ENCODE measurements around the gene CCDC196. TPM values are rescaled to one million over a fixed set of nuclear protein-coding genes. Genes with fewer than 3 reads are reported as not detected.

CCDC196 gene
- total RNA-seq, 1 donor from 2014 or later: not detected

DNA sequence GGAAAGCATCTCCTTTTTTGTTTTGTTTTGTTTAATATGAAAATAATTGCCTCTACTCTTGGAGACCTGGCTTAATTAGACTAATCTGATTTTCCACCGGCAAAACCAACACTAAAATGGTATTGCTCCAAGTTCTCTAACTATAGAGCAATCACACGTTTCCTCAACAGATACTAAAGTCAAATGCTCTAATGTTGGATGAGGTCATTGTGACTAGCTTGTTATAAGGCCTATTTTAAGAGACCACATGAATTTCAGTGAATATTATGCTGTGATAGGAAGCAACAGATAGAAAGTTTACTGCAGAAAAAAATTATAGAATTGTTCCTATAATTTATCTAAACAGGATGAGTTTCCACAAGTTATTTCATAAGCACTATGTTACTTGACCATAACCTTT lies 3.3 kb upstream of the CCDC196 start:
- Histone ChIP-seq H3K4me1 (no peaks in the 10 kb centered on the region), H3K36me3 (no peaks in the 10 kb centered on the region), H3K27me3 (no peaks in the 10 kb centered on the region), H3K9me3 (no peaks in the 10 kb centered on the region), H3K27ac (no peak overlapping the region), H3K4me3 (no peak overlapping the region)
- TF ChIP-seq, protein P1, sequence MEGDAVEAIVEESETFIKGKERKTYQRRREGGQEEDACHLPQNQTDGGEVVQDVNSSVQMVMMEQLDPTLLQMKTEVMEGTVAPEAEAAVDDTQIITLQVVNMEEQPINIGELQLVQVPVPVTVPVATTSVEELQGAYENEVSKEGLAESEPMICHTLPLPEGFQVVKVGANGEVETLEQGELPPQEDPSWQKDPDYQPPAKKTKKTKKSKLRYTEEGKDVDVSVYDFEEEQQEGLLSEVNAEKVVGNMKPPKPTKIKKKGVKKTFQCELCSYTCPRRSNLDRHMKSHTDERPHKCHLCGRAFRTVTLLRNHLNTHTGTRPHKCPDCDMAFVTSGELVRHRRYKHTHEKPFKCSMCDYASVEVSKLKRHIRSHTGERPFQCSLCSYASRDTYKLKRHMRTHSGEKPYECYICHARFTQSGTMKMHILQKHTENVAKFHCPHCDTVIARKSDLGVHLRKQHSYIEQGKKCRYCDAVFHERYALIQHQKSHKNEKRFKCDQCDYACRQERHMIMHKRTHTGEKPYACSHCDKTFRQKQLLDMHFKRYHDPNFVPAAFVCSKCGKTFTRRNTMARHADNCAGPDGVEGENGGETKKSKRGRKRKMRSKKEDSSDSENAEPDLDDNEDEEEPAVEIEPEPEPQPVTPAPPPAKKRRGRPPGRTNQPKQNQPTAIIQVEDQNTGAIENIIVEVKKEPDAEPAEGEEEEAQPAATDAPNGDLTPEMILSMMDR (IDR thresholded peaks at IDR 0.05): no peak
- TF ChIP-seq POLR2AphosphoS5 (IDR thresholded peaks at IDR 0.05; ENCODE audit: insufficient read depth in 1 of 2, low read depth in 1 of 2) (no peak), POLR2A (IDR thresholded peaks at IDR 0.05) (no peak)
- intact Hi-C loops (cut with DNase I): no loop called here
- DNase-seq (ENCODE audit: extremely low spot score in 2 of 2): no peak

DNA sequence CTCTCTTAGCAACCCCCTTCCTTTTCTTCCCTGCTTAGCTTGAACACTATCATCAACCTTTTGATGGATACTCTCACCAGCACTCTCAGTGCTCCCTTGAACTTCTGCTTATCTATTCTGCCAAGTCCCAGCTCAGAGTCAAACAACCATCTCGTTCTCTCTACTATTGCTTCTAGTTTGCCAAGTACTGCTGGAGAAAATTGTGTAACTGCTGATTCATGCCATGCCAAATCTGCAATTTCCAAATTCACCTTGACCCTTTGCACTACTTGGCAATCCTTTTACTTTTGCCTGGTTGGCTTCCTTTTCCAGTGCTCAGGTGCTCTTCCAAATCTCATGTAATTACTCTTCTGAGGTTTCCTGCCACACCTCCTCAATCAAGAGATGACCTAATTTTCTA lies 2.8 kb upstream of the CCDC196 start:
- H3K4me1 ChIP-seq: no peaks in the 10 kb centered on the region
- H3K36me3 ChIP-seq: no peaks in the 10 kb centered on the region
- no peak overlapping the region for H3K4me3 ChIP-seq
- TF ChIP-seq POLR2AphosphoS5 (IDR thresholded peaks at IDR 0.05; ENCODE audit: insufficient read depth in 1 of 2, low read depth in 1 of 2) (peak in 1 of 2 donors; percentile 6), POLR2A (IDR thresholded peaks at IDR 0.05) (no peak)
- no peaks in the 10 kb centered on the region for H3K27me3 ChIP-seq
- intact Hi-C loops (cut with DNase I): no loop called here
- DNase-seq (ENCODE audit: extremely low spot score in 2 of 2): no peak
- no peak overlapping the region for H3K27ac ChIP-seq
- H3K9me3 ChIP-seq: no peaks in the 10 kb centered on the region

DNA sequence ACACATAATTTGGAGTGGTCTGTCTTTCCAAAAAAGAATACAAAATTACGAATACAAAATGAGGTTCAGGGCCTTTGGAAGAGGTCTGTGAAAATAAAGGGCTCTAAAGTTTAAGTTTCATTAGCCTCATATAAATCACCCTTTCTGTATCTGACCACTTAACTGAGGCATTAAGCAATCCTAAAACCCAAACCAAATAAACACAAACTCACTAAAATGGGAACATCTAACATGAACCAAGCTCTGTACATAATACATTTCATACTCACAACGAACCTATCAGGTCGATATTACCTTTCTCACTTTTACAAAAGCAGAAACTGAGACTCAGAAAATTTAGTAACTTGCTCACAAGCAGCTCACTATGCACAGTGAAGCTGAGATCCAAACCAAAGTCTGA lies 1.1 kb upstream of the CCDC196 start:
- Histone ChIP-seq H3K27me3 (no peaks in the 10 kb centered on the region), H3K4me3 (no peak overlapping the region), H3K9me3 (no peaks in the 10 kb centered on the region), H3K36me3 (no peaks in the 10 kb centered on the region), H3K4me1 (no peaks in the 10 kb centered on the region), H3K27ac (no peak overlapping the region)
- intact Hi-C loops (cut with DNase I): no loop called here
- TF ChIP-seq POLR2AphosphoS5 (IDR thresholded peaks at IDR 0.05; ENCODE audit: insufficient read depth in 1 of 2, low read depth in 1 of 2) (no peak), POLR2A (IDR thresholded peaks at IDR 0.05) (no peak)
- TF ChIP-seq, protein P1 (IDR thresholded peaks at IDR 0.05): no peak
- no peak for DNase-seq (ENCODE audit: extremely low spot score in 2 of 2)

DNA sequence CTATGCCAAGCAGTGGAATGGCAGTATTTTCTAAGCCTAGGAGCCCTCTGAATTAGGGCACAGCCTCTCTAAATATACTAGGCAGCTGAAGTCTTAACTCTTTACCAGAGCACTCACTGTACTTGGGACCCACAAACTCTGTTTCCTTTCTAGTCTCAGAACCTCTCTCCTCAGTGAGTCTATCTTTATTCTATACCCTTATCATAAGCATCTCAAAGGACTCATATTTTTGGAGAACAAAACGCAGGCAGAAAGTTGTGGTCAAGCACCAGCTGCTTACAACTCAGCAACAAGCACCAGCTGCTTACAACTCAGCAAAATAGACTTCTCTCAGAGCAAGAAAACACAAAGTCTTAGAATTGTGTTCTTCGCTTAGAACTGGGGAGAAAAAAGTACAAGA lies 993 bp downstream of the CCDC196 start:
- Histone ChIP-seq H3K4me3 (no peak overlapping the region), H3K9me3 (no peaks in the 10 kb centered on the region), H3K36me3 (no peaks in the 10 kb centered on the region), H3K27ac (no peak overlapping the region), H3K27me3 (no peaks in the 10 kb centered on the region), H3K4me1 (no peaks in the 10 kb centered on the region)
- intact Hi-C loops (cut with DNase I): no loop called here
- TF ChIP-seq POLR2AphosphoS5 (IDR thresholded peaks at IDR 0.05; ENCODE audit: insufficient read depth in 1 of 2, low read depth in 1 of 2): no peak
- TF ChIP-seq, protein P1 (IDR thresholded peaks at IDR 0.05): no peak
- no peak for TF ChIP-seq POLR2A (IDR thresholded peaks at IDR 0.05)
- no peak for DNase-seq (ENCODE audit: extremely low spot score in 2 of 2)

DNA sequence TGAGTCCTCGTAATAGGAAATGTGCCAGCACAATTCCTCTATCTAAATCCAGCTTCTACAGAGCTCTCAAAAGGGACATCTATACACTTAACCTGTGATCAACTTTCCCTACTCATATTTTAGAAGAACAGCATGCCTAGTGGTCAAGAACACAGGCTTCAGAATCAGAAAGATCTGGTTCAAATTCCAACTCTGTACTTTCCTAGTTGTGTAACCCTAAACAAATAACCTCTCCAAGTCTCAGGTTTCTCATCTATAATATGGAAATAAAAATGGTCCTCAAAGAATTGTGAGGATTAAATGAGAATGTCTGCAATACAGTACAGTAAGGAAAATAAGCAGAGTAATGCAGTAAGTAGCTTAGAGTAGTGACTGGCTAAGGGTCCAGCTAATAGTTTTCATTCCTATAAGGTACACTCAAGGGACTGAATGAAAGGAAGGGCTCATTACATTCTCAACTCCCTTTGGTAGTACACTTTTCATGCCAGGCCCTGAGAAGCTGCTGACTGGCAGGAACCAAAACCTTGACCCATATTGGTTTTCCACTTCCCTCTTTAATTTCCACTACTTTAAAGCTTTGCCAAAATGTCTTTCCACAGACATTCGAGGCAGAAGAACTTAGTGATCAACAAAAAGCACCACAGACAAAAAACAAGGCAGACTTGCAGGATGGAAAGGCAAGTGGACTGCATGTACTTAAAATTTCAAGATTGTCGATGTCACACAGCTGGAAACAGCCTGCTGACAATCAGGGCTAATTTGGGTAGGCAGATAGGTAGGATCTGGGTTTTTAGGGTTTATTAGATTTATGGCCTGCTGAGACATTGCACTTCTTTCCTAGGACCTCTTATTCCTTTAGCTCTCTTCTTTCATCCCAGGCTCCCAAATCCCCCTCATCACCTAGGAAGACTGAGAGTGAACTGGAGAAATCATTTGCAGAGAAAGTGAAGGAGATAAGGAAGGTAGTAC lies 4.3 kb downstream of the CCDC196 start:
- Histone ChIP-seq H3K36me3 (no peaks in the 10 kb centered on the region), H3K4me3 (no peak overlapping the region), H3K4me1 (no peaks in the 10 kb centered on the region), H3K9me3 (no peaks in the 10 kb centered on the region), H3K27ac (no peak overlapping the region), H3K27me3 (no peaks in the 10 kb centered on the region)
- no peak for TF ChIP-seq POLR2A (IDR thresholded peaks at IDR 0.05)
- TF ChIP-seq POLR2AphosphoS5 (IDR thresholded peaks at IDR 0.05; ENCODE audit: insufficient read depth in 1 of 2, low read depth in 1 of 2): no peak
- TF ChIP-seq, protein P1 (IDR thresholded peaks at IDR 0.05): no peak
- no peak for DNase-seq (ENCODE audit: extremely low spot score in 2 of 2)
- intact Hi-C loops (cut with DNase I): no loop called here
